Cerebellar nuclear complex (tissue), 1 donor: ENCODE results near the gene DOK3.

Experiments
- DNase-seq, 2 experiments: peaks; one replicate each; lab custom pipeline; 2025; lab: John Stamatoyannopoulos, UW

The DOK3 gene

DNA sequence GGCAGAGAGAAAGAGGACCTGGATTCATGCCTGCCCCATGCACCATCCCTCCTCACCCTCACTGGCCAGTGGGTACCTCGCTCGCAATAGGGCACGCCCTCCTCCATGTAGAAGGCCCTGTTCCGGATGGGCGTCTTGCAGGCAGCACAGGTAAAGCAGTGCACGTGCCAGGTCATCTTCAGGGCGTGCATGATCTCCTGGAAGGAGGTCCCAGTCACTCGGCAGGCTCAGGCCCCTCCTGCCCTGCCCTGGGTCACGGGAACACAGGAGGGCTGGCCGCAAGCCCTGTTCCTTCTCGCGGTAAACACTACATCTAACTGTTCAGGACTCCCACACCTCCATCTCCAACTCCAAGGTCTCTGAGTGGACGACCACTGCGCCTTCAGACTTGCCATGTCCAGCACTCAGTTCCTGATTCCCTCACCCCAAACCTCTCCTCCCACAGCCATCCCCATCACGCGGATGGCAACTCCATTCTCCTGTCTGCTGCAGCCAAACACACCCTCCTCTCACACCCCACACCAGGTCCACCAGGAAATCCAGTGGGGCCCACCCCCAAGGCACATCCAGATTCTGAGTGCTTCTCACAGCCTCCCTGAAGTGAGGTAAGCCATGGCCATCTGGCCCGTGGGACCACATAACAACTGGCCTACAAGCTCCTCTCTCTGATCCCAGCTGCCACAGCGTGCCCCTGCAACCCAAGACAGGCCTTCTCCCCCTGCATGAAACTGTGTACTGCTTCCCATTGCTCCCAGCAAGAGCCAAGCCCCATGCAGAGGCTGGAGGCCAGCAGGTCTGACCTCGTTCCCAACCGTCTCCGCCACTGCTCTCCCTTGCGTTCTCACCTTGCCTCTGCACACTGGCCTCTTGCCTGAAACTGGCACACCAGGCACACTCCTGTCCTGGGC is 25.4 kb downstream of the DOK3 start:
- no peak for DNase-seq

DNA sequence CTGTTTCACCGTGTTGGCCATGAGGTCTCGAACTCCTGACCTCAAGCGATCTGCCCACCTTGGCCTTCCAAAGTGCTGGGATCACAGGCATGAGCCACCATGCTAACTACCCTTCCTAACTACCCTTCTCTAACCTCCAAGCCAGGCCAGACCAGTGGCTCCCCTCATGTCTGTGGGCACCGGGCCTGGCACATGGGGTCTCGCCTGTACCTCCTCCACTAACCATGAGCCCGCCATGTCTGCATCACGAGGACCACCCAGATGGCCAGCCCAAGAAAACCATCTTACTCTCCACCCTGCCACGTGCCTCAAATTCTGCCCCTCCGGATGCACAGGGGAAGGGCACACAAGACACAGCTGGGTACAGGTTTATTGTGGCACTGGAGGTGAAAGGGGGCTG is 26.6 kb downstream of the DOK3 start:
- no peak for DNase-seq

DNA sequence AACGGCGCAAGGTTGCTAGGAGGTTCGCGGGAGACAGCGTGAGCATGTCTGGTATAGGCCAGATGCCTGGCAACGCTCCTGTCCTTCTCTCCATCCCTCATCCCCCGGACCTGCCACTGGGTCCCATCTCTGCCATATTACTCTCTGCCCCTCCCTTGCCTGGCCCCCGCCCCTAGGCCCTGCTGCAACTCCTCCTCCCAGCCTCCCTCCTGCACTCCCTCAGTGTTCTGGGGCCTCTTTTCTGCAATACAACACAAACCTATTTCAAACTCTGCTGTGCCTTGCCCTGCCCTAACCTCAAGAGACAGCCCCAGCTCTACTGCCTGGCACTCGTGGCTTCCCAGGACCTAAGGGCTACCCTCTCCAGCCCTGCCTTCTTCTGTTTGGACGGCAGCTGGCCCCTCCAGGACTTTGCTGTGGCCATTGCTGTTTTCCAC is 27.2 kb downstream of the DOK3 start:
- no peak for DNase-seq

DNA sequence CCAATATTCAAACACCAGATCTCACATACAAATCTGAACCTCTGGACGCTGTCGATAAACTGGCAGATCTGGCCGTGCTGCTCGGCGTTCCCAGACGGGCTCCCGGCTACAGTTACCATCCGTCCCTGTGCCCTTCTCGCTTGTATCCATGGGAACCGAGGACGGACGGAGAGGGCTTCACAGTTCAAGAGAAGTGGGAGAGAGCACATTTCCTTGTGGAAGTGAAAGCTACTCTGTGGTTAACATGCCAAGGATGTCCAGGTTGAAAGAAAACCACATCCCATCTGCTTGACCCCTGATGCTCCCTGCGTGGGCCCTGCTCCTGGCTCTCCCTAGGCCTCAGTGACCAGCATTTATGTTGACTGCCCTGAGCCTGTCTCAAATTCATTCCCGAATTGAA is 29.9 kb downstream of the DOK3 start:
- no peak for DNase-seq

DNA sequence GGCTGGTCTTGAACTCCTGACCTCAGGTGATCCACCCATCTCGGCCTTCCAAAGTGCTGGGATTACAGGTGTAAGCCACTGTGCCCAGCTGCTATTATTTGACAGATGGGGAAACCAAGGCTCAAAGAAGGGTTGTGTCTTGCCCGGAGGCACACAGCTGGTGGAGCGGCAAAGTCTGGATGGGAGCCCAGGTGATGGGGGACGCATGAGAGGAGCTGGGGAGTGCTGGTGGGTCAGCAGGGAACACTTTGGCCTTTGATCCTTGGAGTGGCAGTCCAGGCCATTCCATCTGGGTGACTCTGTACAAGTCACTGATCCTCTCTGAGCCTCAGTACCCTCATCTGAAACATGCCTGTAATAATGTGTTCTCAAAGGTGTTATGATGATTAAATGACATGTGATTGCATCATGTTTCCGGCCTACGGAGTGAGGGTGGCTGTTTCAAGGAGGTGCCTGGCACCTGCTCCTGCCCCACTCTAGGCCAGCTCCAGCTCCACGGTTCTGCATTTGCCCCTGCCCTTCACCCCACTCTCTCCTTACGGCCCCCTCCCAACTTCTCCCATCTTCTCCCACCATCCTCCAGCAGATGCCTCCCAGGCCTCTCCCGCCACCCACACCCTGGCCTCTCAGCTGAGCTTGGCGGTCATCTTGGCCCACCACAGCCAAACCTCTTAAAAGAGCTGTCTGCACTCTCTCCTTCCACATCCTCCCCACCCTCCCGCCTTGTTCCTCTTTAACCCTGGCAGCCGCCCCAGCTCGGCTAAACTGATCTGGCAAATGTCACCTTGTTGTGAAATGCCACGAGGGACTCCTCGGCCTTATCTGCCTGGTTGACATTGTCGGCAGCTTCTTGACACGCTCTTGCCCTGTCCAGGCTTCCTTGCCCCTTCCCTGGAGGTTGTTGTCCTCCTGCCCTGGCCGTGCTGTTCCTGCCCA is 30.6 kb downstream of the DOK3 start:
- no peak for DNase-seq

DNA sequence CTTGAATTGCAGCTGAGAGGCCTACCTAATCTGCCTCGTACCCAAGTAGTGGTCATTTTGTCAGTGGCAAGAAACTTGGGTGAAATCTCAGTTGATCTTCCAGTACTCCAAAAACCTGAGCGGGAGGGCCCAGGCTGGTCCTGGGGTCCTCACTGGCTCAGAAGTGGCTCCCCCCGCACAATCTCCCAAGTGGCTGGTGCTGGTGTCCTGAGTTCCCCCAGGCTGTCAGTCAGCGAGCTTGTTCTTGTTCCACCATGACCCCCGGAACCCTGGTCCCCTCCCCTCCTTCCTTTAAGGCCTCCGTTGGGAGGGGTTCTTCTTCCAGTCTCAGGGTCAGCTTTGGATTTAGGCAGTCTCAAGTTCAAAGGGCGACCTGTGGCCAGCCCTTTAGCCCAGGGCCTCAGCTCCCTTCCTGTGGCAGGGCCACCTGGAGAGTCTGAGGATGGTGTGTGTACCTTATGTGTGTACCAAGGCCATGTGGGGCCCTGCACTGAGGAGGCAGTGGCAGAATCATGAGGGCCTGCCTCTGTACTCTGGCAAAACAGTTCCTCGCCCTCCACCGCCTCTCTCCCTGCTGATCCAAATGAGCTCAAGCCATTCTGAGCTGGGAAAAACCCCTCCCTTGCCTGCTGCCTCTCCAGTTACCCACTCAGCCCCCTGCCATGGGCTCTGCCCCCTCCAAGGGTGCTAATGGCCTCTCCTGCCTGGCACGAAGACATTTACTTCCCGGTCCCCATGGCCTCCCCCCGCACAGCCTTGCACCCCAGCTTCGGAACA is 31.7 kb downstream of the DOK3 start:
- DNase-seq: no peak

DNA sequence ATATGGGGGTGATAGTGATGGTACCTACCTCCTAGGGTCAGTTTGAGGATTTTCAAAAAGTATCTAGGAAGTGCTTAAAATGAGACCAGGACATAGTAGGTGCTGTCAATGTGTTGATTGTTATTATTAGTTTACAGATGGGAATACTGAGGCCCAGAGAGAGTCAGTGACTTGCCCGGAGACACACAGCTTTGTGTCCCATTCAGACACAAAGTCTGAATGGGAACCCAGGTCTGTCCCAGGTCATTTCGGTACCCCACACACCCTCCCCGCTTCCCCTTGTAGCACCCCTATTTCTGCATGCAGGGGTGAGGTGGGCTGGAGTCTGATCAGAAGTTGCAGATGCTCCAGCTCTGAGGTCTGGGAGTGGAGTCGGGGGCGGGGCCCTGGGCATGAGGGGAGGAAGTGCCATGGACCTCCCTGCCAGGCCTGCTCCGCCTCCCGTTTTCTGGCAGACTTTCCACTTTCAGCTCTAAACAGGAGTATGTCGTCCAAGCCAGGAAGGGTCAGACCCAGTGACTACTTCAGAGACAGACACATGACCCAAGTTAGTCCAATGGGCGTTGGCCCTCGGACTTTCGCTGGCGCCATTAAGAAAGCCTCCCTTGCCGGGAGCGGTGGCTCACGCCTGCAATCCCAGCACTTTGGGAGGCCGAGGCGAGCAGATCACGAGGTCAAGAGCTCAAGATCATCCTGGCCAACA is 32.9 kb downstream of the DOK3 start:
- DNase-seq: no peak

DNA sequence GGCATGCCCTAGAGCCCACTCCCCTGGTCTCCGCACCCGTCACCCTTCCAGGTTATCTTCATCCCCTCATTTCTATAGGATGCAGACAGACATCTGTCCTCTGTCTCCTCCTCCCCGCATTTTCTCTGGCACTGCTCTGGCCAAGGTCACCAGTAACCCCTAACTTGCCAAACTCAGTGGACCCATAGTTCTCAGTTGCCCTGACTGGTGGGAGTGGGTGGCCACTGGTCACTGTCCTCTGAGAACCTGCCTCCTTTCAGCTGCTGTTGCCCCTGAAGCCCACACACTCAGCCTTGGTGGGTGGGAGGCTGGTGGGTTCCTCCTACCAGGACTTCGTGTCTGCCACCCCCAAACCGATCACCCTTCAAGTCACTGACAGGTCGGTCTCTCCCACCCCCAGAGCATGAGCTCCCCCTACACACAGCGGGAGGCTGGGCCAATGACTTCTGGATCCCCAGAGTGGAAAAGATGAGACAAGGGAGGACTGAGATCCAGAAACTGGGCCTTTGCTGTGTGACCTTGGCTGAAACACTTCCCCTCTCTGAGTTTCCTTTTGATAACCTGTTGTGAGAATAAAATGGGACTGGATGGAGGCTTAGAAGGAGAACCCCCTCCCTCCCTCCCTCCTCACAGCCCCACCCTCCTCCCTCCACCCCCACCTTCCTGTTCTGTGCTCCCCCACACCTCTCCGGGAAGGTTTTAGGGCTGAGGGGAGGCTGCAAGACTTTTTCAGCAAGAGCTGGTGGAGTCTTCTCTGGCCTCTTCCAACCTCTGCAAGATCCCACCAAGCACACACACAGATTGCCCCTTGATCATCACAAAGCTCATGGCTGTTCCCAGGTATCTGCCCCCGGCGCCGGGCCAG is 33.8 kb downstream of the DOK3 start:
- DNase-seq: no peak

DNA sequence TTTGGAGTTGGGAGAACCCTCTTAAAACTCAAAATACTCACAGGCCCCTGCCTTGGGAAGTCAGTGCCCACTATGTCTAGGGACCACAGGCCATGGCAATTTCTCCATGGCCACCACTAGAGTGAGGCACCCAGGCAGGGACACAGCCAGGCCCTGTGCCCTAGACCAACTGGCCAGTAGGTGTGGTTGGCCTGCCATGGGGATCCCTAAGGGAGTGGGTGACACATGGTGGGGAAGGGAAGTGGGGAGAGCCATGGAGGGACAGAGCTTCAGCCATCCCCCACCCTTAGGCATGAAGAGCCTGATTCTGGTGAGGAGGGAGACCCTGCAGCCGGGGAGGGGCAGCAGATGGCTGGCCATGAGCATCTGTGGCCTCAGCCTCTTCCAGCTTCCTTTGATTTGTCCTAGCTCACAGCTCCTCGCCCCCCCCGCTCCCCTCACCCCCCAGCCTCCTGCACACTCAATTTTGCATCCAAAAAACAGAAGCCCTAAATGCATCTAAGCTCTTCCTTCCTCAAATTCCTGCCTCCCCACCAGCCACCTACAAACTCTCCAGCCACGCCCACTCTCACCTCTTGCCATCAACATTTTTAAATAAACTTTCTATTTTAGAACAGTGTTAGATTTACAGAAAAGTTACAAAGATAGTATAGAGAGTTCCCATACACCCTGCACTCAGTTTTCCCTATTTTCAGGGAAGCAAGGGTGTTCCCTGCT is 34.6 kb downstream of the DOK3 start:
- no peak for DNase-seq

DNA sequence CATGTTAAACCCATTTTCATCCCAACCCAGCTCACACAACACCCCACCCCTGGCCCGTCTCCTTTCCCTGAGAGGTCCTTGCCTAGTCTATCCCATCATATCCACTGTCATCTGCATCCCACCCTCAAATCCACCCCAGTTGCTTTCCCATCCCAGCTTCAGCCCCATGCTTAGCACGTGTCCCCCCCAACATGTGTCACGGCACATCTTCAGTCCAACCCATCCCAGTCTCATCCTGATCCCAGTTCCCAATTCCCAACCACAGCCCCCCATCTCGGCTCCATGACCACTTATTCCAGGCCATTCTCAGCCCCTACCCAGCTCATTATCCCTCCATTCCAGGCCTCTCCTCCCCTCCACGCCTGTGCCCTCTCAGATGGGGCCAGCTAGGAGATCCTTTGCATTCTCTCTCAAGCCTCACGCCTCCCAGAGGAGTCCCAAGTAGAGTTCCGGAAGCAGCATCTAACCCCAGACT is 35.6 kb downstream of the DOK3 start:
- no peak for DNase-seq

DNA sequence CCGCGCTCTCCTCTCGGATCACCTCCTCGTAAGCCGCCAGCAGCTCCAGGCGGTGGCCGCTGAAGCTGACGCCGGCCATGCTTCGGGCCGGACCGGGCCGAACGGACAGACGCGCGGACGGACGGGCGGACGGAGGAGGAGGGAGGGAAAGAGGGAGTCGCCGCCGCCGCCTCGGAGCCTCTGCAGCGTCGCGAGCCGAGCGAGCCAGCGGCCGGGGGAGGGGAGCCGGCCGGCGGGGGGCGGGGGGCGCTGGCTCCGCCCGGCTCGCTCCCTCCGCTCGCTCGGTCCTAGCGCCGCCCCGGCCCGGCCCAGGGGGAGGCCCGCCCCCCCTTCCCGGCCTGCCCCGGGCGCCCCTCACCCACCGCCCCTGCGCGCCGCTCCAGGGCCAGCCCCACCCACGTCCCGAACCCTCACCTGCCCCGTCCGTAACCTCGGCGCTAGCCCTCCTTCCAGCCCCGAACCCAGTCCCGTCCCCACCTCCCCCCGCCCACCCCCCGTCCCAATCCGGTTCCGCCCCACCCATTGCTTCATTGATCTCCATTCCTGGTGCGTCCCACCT is 36.1 kb downstream of the DOK3 start, which contains the start of gene DBN1:
DBN1 (minus strand) TSS at position 192 of the 559 bp plus-strand sequence; CDS start at position 79, 113 bp downstream.
- no peak for DNase-seq

DNA sequence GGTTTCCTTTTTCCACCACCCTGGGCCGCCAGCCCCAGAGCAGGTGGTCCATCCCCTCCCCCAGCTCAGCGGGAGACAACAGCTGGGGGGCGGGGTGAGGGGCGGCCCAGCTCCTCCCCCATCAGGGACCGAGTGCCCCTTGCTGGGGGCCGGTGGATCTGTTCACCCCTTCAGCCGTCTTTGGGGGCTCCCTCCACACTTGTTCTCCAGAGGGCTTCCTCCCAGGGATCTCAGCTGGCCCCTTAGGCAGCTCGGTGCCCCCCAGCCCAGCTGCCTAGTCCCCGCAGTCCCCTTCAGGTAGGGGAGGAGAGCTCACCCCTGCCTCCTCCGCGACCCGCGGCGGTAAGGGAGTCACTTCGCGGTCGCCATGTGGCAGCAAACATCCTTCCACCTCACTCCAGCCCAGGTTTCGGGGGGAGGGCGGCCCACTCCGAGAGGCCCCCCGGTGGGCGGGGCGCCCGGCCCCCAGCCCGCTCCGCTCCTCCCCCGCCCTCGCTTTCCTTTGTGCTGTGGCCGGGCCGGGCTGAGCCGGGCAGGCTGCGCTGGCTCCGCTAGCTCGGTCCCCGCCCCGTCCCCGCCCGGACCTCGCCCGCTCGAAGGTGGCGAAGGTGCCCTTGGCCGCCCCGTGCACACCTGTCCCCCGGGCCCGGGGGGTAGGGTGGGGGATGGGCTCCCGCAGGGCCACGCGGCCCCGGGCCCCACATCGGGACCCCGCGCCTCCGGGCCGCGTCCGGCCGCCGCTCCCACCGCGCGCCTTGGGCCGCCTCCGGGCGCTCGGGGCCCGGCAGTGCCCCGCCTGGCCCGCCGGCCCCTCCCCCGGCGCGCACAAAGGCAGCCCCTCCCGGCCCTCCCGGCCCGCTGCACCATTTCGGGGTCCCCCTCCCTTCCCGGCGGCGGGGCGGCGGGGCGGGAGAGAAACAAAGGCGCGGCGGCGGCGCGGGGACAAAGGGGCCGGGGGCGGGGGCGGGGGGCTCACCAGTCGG is 36.9 kb downstream of the DOK3 start:
- no peak for DNase-seq

DNA sequence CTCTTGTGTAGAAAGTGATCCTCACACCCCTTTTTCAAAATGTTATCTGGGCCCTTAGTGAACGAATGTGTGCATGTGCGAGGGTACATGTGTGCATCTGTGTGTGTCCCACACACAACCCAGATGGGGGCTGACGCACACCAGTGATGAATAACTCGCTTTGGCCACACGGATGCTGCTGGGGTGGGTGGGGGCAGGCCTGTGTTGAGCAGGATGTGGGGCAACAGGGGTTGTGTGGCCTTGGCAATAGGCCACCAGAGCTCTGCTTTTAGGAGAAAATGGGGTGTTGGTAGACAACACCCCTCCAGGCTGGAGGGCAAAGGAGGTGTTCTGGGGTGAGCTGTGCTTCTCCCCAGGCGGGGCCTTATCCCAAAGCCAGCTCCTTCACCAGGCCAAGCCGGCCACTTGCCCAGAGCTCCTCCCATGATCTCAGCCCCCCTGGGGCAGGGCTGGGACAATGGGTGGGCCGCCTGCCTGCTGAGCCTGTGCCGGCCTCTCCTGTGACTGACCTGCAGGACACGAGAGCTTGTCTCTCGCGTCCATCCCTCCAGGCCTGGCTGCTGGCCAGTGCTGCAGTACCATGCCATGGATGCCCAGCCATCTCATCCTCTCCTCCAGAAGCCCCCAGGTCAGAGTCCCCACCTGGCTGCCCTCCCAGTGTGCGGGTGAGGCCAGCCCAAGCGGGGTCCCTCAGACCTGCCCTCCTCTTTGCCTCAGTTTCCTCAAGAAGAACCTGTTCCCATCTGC is 37.8 kb downstream of the DOK3 start:
- DNase-seq: no peak

DNA sequence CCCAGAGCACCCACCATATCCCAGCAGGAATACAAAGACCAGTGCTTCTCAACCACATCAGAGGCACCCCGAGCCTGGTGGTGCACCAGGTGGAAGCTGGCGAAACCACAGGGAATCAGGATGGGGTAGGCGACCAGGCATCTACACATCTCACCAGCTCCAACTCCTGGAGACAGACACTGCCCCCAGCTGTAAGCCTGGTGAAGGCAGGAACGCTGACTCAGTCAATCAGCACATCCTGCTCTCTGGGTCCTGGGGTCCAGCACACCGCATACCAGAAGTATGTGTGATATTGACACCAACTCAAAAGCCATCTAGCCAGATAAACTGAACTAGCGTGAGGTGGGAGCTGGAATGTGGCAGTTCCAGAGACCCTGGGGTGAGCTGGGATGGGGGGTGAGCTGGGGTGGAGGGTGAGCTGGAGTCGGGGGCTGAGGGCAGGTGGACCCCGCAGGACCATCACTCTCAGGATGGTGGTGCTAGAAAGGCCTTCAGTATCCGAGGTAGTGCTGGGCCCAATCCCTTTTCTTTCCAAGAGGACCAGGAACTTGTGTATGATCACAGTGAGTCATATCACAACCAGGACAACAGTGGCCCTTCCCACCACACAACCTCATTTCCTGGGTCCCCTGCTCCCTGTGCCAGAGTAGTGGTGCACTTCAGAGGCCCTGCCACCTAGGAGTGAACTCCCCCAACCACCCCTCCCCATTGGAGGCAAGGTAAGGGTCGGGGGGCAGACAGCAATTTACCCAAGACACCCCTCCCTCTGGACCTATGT is 38.7 kb downstream of the DOK3 start:
- DNase-seq: no peak

DNA sequence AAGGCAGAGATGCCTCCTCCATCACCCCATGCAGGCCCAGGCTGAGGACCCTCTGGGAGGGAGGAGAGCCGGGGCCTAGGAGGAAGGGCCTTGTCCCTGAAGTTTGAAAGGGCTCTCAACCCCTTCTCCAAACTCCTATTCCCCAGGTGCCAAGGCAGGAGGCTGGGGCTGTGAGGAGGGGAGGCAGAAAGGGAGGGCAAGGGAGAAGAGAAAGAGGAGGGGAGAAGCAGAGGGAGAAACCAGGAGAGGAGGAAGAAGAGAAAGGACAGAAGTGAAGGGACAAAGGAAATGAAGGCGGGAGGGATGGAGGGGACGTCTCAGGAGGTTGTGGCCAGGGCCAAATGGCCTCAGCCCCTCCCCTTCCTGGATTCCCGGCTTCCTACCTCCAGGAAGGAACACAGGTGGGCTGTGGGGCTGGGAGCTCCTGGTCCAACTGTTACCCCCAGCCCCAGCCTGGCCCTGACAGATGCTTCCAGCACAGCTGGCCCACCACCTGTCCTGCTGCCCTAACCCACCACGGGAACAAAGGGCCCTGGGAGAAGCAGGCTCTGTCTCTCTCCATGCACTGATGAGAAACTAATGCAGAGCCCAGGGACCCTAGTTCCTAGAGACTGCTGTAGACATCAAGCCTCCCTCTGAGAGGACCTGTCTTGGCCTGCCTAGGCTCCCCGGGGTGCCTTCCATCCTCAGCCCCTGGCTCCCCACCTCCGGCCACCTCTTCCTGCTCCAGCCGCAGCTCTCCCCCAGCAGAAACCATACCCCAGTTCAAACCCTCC is 39.7 kb downstream of the DOK3 start:
- DNase-seq: no peak
